GM19468 (cell line): ENCODE results near the gene PCDHB15.
"Not testable (repeated sequence)": the region's sequence is repeated elsewhere in the genome, so short reads cannot be mapped to it uniquely, and the experiment has no call there.

Source experiments
- ATAC-seq: cut with Tn5 transposase; IDR thresholded peaks from one replicate; pipeline ENCODE4 v1.9.1; 2021; ENCODE audit warnings: mild to moderate bottlenecking, moderate library complexity, moderate number of reproducible peaks; ENCODE audit not compliant: unreplicated experiment; ENCODE audit errors: extremely low read depth

PCDHB15 gene

DNA sequence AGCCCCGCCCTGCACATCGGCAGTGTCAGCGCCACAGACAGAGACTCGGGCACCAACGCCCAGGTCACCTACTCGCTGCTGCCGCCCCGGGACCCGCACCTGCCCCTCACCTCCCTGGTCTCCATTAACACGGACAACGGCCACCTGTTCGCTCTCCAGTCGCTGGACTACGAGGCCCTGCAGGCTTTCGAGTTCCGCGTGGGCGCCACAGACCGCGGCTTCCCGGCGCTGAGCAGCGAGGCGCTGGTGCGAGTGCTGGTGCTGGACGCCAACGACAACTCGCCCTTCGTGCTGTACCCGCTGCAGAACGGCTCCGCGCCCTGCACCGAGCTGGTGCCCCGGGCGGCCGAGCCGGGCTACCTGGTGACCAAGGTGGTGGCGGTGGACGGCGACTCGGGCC, 1.8 kb downstream of the PCDHB15 start:
- not testable (repeated sequence) for ATAC-seq

GRCh38 chr5:141247434-141247833, 2.2 kb downstream of the PCDHB15 start:
- not testable (repeated sequence) for ATAC-seq

- no peak for ATAC-seq
Observed at GRCh38 chr5:141250576-141250975, 5.4 kb downstream of the PCDHB15 start.

GRCh38 chr5:141258464-141258863, 13.3 kb downstream of the PCDHB15 start:
- no peak for ATAC-seq

DNA sequence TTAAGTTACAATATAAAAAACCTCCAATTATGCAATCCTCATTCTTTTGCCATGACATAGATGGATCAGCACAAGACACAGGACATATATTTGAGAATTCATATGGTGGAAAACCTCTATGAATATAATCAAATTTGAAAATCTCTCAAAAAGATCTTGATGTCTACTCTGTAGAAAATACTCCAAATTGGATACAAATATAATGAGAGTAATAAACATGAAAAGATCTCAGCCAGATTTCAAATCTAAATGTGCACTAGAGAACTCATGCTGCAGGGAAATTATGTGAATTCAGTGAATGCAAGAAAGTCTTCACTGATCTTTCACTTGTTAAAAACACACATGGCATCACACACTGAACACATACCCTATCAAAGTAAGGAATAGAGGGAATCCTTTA, 13.8 kb downstream of the PCDHB15 start:
- ATAC-seq, result no peak

GRCh38 chr5:141260458-141261237, 15.5 kb downstream of the PCDHB15 start:
- no peak for ATAC-seq

DNA sequence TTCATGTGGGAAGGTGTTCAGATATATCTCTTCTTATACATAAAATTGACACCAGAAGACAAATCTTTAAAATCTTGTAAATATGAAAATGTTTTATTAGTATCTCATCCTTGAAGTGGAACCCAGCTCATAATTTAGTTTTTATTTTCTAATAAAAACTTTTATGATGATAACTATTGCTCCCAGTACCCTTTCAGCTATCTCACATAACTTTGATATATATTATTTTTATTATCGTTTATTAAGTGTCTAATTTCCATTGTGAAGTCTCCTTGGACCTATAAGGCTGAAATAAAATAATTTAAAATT, 16.0 kb downstream of the PCDHB15 start:
- ATAC-seq, result no peak

DNA sequence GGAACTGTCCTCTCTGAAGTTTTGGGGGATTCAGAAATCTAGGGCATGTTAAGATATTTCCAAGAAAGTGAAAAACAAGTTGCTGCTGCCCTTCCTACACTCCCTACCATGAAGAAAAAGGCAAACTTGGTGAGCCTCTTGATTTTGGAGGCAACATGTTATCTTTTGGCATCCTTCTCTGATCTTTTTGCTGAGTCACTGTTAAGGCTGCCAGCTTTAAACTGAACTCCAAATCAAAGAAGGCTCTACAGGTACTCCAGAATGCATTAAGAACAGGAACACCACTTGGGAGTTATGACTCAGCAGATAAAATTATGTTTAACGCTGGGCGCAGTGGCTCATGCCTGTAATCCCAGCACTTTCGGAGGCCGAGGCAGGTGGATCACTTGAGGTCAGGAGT, 24.0 kb downstream of the PCDHB15 start:
- ATAC-seq, result no peak

DNA sequence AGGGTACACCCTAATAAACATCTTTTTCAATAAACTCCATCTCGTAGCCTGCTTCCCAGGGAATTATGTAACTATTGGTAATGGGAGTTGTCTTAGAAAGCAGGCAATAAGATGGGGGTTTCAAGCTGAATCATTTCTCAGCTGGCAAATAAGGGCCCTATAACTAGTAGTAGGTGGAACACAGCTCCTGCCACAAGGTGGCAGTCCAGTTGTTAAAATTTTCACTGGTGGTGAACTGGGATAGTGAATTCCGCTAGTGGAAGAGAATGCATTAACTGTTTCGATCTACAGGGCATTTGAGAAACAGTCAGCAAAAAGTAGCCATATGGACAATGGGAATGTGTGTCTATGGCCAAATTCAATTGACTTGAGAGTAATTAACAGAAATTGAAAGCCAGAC, 27.7 kb downstream of the PCDHB15 start:
- ATAC-seq, result no peak

DNA sequence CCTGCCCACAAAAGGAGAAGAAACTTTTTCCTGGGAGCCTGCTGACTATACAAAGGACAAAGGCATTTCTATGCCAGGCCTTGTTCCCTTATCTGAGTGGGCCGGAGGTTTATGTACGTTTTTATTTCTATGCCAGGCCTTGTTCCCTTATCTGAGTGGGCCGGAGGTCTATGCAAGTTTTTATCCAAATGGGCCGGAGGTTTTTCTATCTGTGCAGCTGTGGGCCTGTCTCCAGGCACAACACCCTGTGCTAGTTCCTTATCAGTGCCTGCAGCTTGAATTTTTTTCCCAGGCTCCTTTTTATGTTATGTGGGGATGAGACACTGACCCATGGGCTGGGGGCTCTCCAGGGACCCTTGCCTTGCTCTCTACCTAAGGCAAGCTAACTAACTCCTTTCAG, 53.2 kb downstream of the PCDHB15 start:
- no peak for ATAC-seq
